HCT116 (cell line): ENCODE measurements around the gene SORCS2. TPM values are rescaled to one million over a fixed set of nuclear protein-coding genes. Genes with fewer than 3 reads are reported as not detected.

Experiments
- ATAC-seq: fragments of 200-7000 bp; cut with Tn5 transposase; 2 replicates; pipeline ENCODE4 v1.9.1; 2020; ENCODE audit warnings: mild to moderate bottlenecking, moderate library complexity
- BruUV-seq: library from RNA; stranded (reverse); fragments of 400-500 nt; replicated peaks from 2 replicates; lab custom pipeline; 2021; lab: Mats Ljungman, UMichigan
- CTCF ChIA-PET: fragments of 300-600 bp; sonication (Branson Sonifier 250); formaldehyde crosslinking; loops from one replicate; lab custom pipeline; 2021; ENCODE audit warnings: antibody characterized with exemption; lab: Charles Lee
- POLR2A ChIA-PET: fragments of 300-600, 350-600 bp; sonication (Branson Sonifier 250); formaldehyde crosslinking; loops from one replicate; lab custom pipeline; 2021; ENCODE audit warnings: antibody characterized with exemption; lab: Charles Lee
- RAD21 ChIA-PET, 2 experiments: fragments of 300-600 bp; sonication (Branson Sonifier 250); formaldehyde crosslinking; loops; one replicate each; lab custom pipeline; 2023; ENCODE audit warnings: low total read pairs in 2 of 2; ENCODE audit not compliant: uncharacterized antibody in 2 of 2, unreplicated experiment in 2 of 2, low non-redundant PET in 1 of 2; lab: Charles Lee
- DNase-seq: peaks from one replicate; pipeline ENCODE4 v3.0.0-alpha.2; 2010; ENCODE audit warnings: low read depth, low spot score
- H2AFZ ChIP-seq: fragments of 200-600 bp; shearing (Covaris generic), sonication (generic); 2 replicates; pipeline ENCODE4 v1.6.1; 2017; ENCODE audit warnings: low read depth, mixed run types, mixed read lengths, antibody characterized with exemption, low read length; ENCODE audit not compliant: poor library complexity, severe bottlenecking
- H3K27ac ChIP-seq: 2 replicates; pipeline ENCODE4 v1.5.1; 2012; ENCODE audit warnings: low read depth, low read length
- H3K27me3 ChIP-seq: fragments of 200-600 bp; sonication (generic); 2 replicates; pipeline ENCODE4 v1.6.1; 2016; ENCODE audit warnings: mixed run types, low read length, mixed read lengths; ENCODE audit not compliant: insufficient read depth
- H3K36me3 ChIP-seq, 2 experiments: fragments of 200-500 bp in 1 of 2; fragments of 200-600 bp in 1 of 2; sonication (Bioruptor generic) in 1 of 2; sonication (generic) in 1 of 2; 2 replicates each; pipeline versions ENCODE4 v1.5.1 to v1.6.1; 2014 to 2016; ENCODE audit warnings: low read length in 2 of 2, inconsistent platforms in 1 of 2, mixed read lengths in 1 of 2, mixed run types in 1 of 2; ENCODE audit not compliant: insufficient read depth in 2 of 2, control insufficient read depth in 1 of 2
- H3K4me1 ChIP-seq, 2 experiments: fragments of 200-600 bp in 1 of 2; sonication (generic) in 1 of 2; 2 replicates each; pipeline versions ENCODE4 v1.5.1 to v1.6.1; 2012 to 2017; ENCODE audit warnings: low read length in 2 of 2, inconsistent platforms in 1 of 2, mild to moderate bottlenecking in 1 of 2, mixed read lengths in 1 of 2, mixed run types in 1 of 2, moderate library complexity in 1 of 2; ENCODE audit not compliant: insufficient read depth in 2 of 2, control insufficient read depth in 1 of 2
- H3K4me2 ChIP-seq: fragments of 200-600 bp; sonication (generic); 2 replicates; pipeline ENCODE4 v1.6.1; 2017; ENCODE audit warnings: mixed run types, low read length, mixed read lengths
- H3K4me3 ChIP-seq, 2 experiments: fragments of 200-600 bp in 1 of 2; sonication (generic) in 1 of 2; replicated peaks in 1 of 2; 2 replicates each; pipeline ENCODE4 v1.5.1; 2011 to 2016; ENCODE audit warnings: low read length in 2 of 2, control low read depth in 1 of 2, low read depth in 1 of 2, mild to moderate bottlenecking in 1 of 2, mixed read lengths in 1 of 2, mixed run types in 1 of 2
- H3K79me2 ChIP-seq: fragments of 200-600 bp; sonication (generic); 2 replicates; pipeline ENCODE4 v1.6.1; 2017; ENCODE audit warnings: mild to moderate bottlenecking, mixed run types, low read length, moderate library complexity, mixed read lengths; ENCODE audit not compliant: insufficient read depth
- H3K9ac ChIP-seq: fragments of 200-600 bp; sonication (generic); 2 replicates; pipeline ENCODE4 v1.6.1; 2016; ENCODE audit warnings: low read length, mixed read lengths
- H3K9me2 ChIP-seq: fragments of 200-600 bp; sonication (generic), shearing (Covaris generic); 2 replicates; pipeline ENCODE4 v1.6.1; 2017; ENCODE audit warnings: mixed run types, mild to moderate bottlenecking, moderate library complexity; ENCODE audit not compliant: insufficient read depth
- H3K9me3 ChIP-seq, 2 experiments: fragments of 200-500 bp in 1 of 2; fragments of 200-600 bp in 1 of 2; sonication (Bioruptor generic) in 1 of 2; sonication (generic) in 1 of 2; 2 replicates each; pipeline ENCODE4 v1.6.1; 2014 to 2017; ENCODE audit warnings: low read length in 2 of 2, mixed read lengths in 2 of 2, inconsistent platforms in 1 of 2, low read depth in 1 of 2, mild to moderate bottlenecking in 1 of 2, mixed run types in 1 of 2, moderate library complexity in 1 of 2; ENCODE audit not compliant: control insufficient read depth in 1 of 2, insufficient read depth in 1 of 2
- H4K20me1 ChIP-seq: fragments of 200-600 bp; sonication (generic), shearing (Covaris generic); 2 replicates; pipeline ENCODE4 v1.6.1; 2017; ENCODE audit warnings: mixed run types, mild to moderate bottlenecking, moderate library complexity; ENCODE audit not compliant: insufficient read depth
- CEBPB ChIP-seq: IDR thresholded peaks from 2 replicates; pipeline ENCODE4 v1.6.1; 2012; ENCODE audit warnings: low read depth
- EGR1 ChIP-seq: IDR thresholded peaks from 2 replicates; pipeline ENCODE4 v1.6.1; 2012; ENCODE audit warnings: low read depth
- ELF1 ChIP-seq: IDR thresholded peaks from 2 replicates; pipeline ENCODE4 v1.6.1; 2012; ENCODE audit warnings: low read depth, borderline replicate concordance
- EZH2 ChIP-seq: fragments of 200-600 bp; sonication (generic); IDR thresholded peaks from 2 replicates; pipeline ENCODE4 v1.6.1; 2017; ENCODE audit warnings: antibody characterized with exemption, mixed run types
- EZH2phosphoT487 ChIP-seq: fragments of 200-600 bp; IDR thresholded peaks from 2 replicates; pipeline ENCODE4 v1.6.1; 2018; ENCODE audit warnings: antibody characterized with exemption, borderline replicate concordance
- FOSL1 ChIP-seq: IDR thresholded peaks from 2 replicates; pipeline ENCODE4 v1.6.1; 2012; ENCODE audit warnings: low read depth
- POLR2A ChIP-seq: IDR thresholded peaks from 2 replicates; pipeline ENCODE4 v1.7.0; 2011; ENCODE audit warnings: borderline replicate concordance; ENCODE audit not compliant: insufficient read depth, insufficient read length; ENCODE audit errors: extremely low read depth
- SIN3A ChIP-seq: IDR thresholded peaks from 2 replicates; pipeline ENCODE4 v1.6.1; 2012; ENCODE audit warnings: low read depth
- SRF ChIP-seq: IDR thresholded peaks from 2 replicates; pipeline ENCODE4 v1.6.1; 2012; ENCODE audit warnings: low read depth
- TCF7L2 ChIP-seq: IDR thresholded peaks from 2 replicates; pipeline ENCODE4 v1.7.0; 2011; ENCODE audit warnings: borderline replicate concordance, inconsistent platforms; ENCODE audit not compliant: insufficient read depth, insufficient read length; ENCODE audit errors: extremely low read depth
- intact Hi-C: fragments of 100-400 bp; cut with micrococcal nuclease; formaldehyde crosslinking; loops from 2 replicates; pipeline ENCODE4 v1.10.0; 2022
- total RNA-seq: library from RNA; stranded (reverse); gene quantifications from one replicate; pipeline ENCODE4 v1.2.1, GENCODE V29; 2021; ENCODE audit not compliant: unreplicated experiment
- TF ChIP-seq, protein P1 (sequence below): IDR thresholded peaks from 2 replicates; pipeline ENCODE4 v1.6.1; 2012
- TF ChIP-seq, protein P2 (sequence below): IDR thresholded peaks from 2 replicates; pipeline ENCODE4 v1.6.1; 2011; ENCODE audit warnings: mild to moderate bottlenecking, low read length, moderate library complexity; ENCODE audit not compliant: insufficient replicate concordance; ENCODE audit errors: extremely low read depth
- TF ChIP-seq, protein P3 (sequence below): IDR thresholded peaks from 2 replicates; pipeline ENCODE4 v1.6.1; 2012

Gene SORCS2
- total RNA-seq, 1 experiment from 2014 or later = 0.37 TPM

DNA sequence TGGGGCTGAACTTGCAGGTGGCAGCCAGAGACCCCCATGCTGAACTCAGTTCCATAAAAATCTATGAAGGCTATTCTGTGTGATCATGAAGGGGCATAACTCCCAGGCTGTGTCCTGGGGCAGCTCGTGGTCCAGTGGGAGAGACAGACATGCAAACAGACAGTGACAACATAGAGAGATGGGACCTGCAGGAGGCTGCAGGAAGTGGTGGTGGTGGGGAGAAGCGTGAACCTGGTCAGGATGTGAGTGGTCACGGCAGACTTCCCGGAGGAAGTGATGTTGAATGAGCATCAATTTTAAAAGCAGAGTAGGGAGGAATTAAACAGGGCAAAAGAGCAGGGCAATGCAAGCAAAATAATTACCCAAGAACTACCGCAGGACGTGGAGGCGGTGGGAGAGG, 23.2 kb upstream of the SORCS2 start:
- intact Hi-C loops = no loop called here
- no TSS peak for BruUV-seq
- ChIA-PET CTCF (no interaction called here), RAD21 (no interaction called here), POLR2A (no interaction called here)
- H3K36me3 ChIP-seq = no peaks in the 10 kb centered on the region
- ATAC-seq (no peak), DNase-seq (no peak)
- no peaks in the 10 kb centered on the region for H3K79me2 ChIP-seq
- no peaks in the 10 kb centered on the region for H3K9me3 ChIP-seq
- TF ChIP-seq ELF1 = no peak
- TF ChIP-seq EZH2phosphoT487 = no peak
- TF ChIP-seq POLR2A = no peak
- TF ChIP-seq TCF7L2 = no peak
- no peak for TF ChIP-seq FOSL1
- no peak for TF ChIP-seq EGR1
- no peak for TF ChIP-seq EZH2
- TF ChIP-seq, protein P1, sequence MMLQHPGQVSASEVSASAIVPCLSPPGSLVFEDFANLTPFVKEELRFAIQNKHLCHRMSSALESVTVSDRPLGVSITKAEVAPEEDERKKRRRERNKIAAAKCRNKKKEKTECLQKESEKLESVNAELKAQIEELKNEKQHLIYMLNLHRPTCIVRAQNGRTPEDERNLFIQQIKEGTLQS = no peak
- no peak for TF ChIP-seq SRF
- TF ChIP-seq, protein P2, sequence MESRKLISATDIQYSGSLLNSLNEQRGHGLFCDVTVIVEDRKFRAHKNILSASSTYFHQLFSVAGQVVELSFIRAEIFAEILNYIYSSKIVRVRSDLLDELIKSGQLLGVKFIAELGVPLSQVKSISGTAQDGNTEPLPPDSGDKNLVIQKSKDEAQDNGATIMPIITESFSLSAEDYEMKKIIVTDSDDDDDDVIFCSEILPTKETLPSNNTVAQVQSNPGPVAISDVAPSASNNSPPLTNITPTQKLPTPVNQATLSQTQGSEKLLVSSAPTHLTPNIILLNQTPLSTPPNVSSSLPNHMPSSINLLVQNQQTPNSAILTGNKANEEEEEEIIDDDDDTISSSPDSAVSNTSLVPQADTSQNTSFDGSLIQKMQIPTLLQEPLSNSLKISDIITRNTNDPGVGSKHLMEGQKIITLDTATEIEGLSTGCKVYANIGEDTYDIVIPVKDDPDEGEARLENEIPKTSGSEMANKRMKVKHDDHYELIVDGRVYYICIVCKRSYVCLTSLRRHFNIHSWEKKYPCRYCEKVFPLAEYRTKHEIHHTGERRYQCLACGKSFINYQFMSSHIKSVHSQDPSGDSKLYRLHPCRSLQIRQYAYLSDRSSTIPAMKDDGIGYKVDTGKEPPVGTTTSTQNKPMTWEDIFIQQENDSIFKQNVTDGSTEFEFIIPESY = no peak
- no peak for TF ChIP-seq CEBPB
- no peak for TF ChIP-seq SIN3A
- TF ChIP-seq, protein P3, sequence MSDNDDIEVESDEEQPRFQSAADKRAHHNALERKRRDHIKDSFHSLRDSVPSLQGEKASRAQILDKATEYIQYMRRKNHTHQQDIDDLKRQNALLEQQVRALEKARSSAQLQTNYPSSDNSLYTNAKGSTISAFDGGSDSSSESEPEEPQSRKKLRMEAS = no peak
- no peak overlapping the region for H3K9ac ChIP-seq
- H4K20me1 ChIP-seq = no peaks in the 10 kb centered on the region
- no peaks in the 10 kb centered on the region for H3K9me2 ChIP-seq
- H3K4me3 ChIP-seq = no peak overlapping the region
- H3K27me3 ChIP-seq = no peaks in the 10 kb centered on the region
- H2AFZ ChIP-seq = no peak overlapping the region
- H3K27ac ChIP-seq = no peak overlapping the region
- H3K4me1 ChIP-seq = no peaks in the 10 kb centered on the region
- no peak overlapping the region for H3K4me2 ChIP-seq
